Karpas-422 (cell line): ENCODE data around the gene ZNF331. TPM values are rescaled to one million over a fixed set of nuclear protein-coding genes. Genes with fewer than 3 reads are reported as not detected.

Experiments used
- DNase-seq: peaks from one replicate; pipeline ENCODE4 v3.0.0-alpha.2; 2015
- H2AFZ ChIP-seq: fragments of 200-600 bp; sonication (generic); 2 replicates; pipeline ENCODE4 v1.6.1; 2014; ENCODE audit warnings: antibody characterized with exemption, low read length, mixed read lengths
- H3K27ac ChIP-seq: fragments of 200-600 bp; sonication (generic); 2 replicates; pipeline ENCODE4 v1.5.1; 2014; ENCODE audit warnings: mild to moderate bottlenecking, low read length, moderate library complexity
- H3K27me3 ChIP-seq: fragments of 200-600 bp; sonication (generic); 2 replicates; pipeline ENCODE4 v1.6.1; 2014; ENCODE audit warnings: low read length, mixed read lengths
- H3K36me3 ChIP-seq: fragments of 200-600 bp; sonication (generic); 2 replicates; pipeline ENCODE4 v1.6.1; 2014; ENCODE audit warnings: low read length, mixed read lengths; ENCODE audit not compliant: insufficient read depth
- H3K4me1 ChIP-seq: fragments of 200-600 bp; sonication (generic); 2 replicates; pipeline ENCODE4 v1.6.1; 2014; ENCODE audit warnings: mild to moderate bottlenecking, low read length, mixed read lengths
- H3K4me2 ChIP-seq: fragments of 200-600 bp; sonication (generic); 2 replicates; pipeline ENCODE4 v1.6.1; 2014; ENCODE audit warnings: low read length, low read depth, mild to moderate bottlenecking; ENCODE audit not compliant: poor library complexity, severe bottlenecking
- H3K4me3 ChIP-seq: fragments of 200-600 bp; sonication (generic); 2 replicates; pipeline ENCODE4 v1.5.1; 2014; ENCODE audit warnings: mild to moderate bottlenecking, antibody characterized with exemption, low read length, mixed read lengths
- H3K79me2 ChIP-seq: fragments of 200-600 bp; sonication (generic); 2 replicates; pipeline ENCODE4 v1.6.1; 2014; ENCODE audit warnings: mild to moderate bottlenecking, low read length, mixed read lengths
- H3K9ac ChIP-seq: fragments of 200-600 bp; sonication (generic); 2 replicates; pipeline ENCODE4 v1.6.0; 2014; ENCODE audit warnings: low read length
- H3K9me2 ChIP-seq: fragments of 200-600 bp; sonication (generic), shearing (Covaris generic); replicated peaks from 2 replicates; pipeline ENCODE4 v1.6.0; 2014; ENCODE audit warnings: mild to moderate bottlenecking, low read length, moderate library complexity; ENCODE audit not compliant: insufficient read depth
- H3K9me3 ChIP-seq: fragments of 300-700, 200-600 bp; sonication (generic); 2 replicates; pipeline ENCODE4 v1.6.1; 2014; ENCODE audit warnings: low read length, mixed read lengths
- H4K20me1 ChIP-seq: fragments of 200-600 bp; sonication (generic); 2 replicates; pipeline ENCODE4 v1.6.1; 2014; ENCODE audit warnings: mild to moderate bottlenecking, antibody characterized with exemption, low read length, low read depth; ENCODE audit not compliant: insufficient read depth
- total RNA-seq: library from RNA; depleted of rRNA; stranded (reverse); fragments of >200 nt; shearing (Covaris generic); gene quantifications from 2 replicates; pipeline ENCODE4 v1.2.3, GENCODE V29; 2014; ENCODE audit warnings: low replicate concordance

ZNF331 gene
- total RNA-seq, 1 experiment from 2014 or later = 21.7 TPM

DNA sequence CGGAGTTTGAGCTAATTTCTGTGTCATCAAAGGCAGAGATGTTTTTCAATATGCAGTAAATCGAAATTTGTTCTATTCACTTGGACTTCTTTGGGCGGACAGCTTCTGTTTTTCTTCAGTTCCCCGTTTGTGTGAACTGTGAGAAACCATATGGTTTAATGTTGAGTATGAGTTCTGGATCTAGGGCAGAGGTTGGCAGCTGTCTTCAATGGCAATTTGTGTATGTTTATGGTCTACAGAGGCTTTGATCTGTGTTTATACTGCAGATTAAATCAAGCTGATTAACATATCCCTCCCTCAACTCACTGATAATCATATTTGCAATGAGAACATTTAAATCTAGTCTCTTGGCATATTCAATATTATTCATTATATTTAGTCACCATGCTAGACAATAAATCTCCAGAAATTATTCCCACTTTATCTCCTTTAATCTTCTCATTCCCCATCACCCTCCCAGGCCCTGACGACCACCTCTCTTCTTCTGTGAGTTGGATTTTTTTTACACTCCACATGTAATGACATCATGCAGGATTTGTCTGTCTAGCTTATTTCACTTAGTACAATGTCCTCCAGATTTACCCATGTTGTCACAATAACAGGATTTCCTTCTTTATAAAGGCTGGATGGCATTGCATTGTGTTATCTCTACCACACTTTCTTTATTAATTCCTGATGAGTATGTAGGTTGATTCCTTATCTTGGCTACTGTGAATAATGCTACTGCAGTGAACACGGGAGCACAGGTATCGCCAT, 9.0 kb downstream of the ZNF331 start:
- Histone ChIP-seq H3K79me2 (peaks cover 80% of the 10 kb centered on the region), H4K20me1 (no peaks in the 10 kb centered on the region), H3K9me2 (no peaks in the 10 kb centered on the region), H3K27ac (no peak overlapping the region), H3K4me3 (no peak overlapping the region), H2AFZ (no peak overlapping the region), H3K9ac (no peak overlapping the region), H3K9me3 (no peaks in the 10 kb centered on the region), H3K27me3 (no peaks in the 10 kb centered on the region), H3K4me2 (no peak overlapping the region), H3K36me3 (peaks cover 8% of the 10 kb centered on the region; the same call in 1 of the 2 replicates), H3K4me1 (peaks cover 9% of the 10 kb centered on the region)
- no peak for DNase-seq

DNA sequence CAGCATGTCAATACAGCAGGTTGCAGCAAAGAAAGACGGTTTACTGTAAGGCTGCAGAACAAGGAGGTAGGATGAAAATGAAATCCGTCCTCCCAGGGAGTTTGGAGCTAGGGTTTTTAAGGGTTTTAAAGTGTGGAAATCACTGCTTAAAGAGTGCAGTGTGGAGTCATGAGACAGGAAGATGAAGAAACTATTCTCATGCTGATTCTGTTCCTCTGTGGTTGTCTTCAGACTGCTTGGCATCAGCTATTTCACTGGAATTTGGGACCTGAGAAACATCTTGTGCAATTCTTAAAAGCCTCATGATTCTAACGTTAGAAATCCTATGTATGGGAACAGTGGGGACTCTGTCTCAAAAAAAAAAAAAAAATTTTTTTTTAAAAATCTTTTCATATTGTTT, 11.4 kb downstream of the ZNF331 start:
- Histone ChIP-seq H3K79me2 (peaks cover 94% of the 10 kb centered on the region), H3K4me1 (peaks cover 30% of the 10 kb centered on the region), H3K9me2 (no peaks in the 10 kb centered on the region), H3K27me3 (no peaks in the 10 kb centered on the region), H3K4me2 (no peak overlapping the region), H2AFZ (no peak overlapping the region), H3K4me3 (no peak overlapping the region), H4K20me1 (no peaks in the 10 kb centered on the region), H3K9me3 (no peaks in the 10 kb centered on the region), H3K9ac (no peak overlapping the region), H3K27ac (no peak overlapping the region), H3K36me3 (peaks cover 7% of the 10 kb centered on the region; the same call in 1 of the 2 replicates)
- DNase-seq = no peak

DNA sequence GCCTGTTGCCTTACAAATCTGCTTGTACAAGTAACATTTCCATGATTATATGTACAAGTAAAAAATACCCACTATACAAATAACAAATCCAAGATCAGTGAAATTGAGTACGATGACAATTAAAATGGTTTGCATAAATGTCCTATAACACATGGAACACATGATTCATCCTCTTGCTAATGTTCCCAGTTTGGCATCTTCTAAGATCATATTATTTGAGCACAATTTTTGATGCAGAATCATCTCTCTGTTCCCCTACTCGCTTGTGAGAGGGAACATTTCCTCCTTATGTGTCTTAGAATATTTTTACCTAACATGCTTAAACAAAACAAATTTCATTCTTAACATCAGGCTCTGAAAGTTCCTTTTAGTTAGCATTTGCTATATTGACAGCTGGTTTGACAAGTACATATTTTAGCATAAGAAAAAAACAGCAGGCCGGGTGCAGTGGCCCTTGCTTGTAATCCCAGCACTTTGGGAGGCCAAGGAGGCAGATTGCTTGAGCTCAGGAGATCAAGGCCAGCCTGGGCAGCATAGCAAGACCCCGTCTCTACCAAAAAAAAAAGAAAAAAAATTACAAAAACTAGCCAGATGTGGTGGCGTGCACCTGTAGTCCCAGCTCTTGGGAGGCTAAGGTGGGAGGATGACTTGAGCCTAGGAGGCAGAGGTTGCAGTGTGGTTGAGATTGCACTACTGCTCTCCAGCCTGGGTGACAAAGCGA, 14.2 kb downstream of the ZNF331 start:
- peaks cover 35% of the 10 kb centered on the region for H3K4me1 ChIP-seq
- H3K36me3 ChIP-seq = peaks cover 12% of the 10 kb centered on the region
- H3K4me2 ChIP-seq = peak overlapping the region; percentile 79
- no peaks in the 10 kb centered on the region for H3K27me3 ChIP-seq
- peaks cover 82% of the 10 kb centered on the region for H3K79me2 ChIP-seq
- H3K9me3 ChIP-seq = no peaks in the 10 kb centered on the region; the same call in 1 of the 2 replicates
- H3K4me3 ChIP-seq = peak overlapping the region; percentile 77
- H3K9me2 ChIP-seq = no peaks in the 10 kb centered on the region
- DNase-seq = no peak
- peak overlapping the region; percentile 59 for H3K27ac ChIP-seq
- no peak overlapping the region for H2AFZ ChIP-seq
- peak overlapping the region; percentile 82 for H3K9ac ChIP-seq
- no peaks in the 10 kb centered on the region for H4K20me1 ChIP-seq

DNA sequence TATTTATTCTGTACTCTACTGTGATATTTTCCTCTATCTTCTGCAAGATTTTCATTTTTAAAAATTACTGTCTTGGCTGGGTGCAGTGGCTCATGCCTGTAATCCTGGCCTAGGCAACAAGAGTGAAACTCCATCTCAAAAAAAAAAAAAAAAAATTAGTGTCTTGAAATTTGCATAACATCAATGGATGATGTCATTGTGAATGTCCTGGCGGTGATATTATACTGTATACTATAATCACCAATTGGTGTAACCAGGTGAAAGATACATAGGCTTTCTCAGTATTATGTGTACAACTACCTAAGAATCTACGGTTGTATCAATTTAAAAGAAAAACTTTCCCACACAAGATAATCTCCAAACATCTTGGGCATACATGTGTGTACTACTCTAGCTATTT, 15.2 kb downstream of the ZNF331 start:
- H3K9me2 ChIP-seq = no peaks in the 10 kb centered on the region
- H2AFZ ChIP-seq = no peak overlapping the region
- H3K79me2 ChIP-seq = peaks cover 81% of the 10 kb centered on the region
- peak overlapping the region; percentile 82 for H3K9ac ChIP-seq
- H3K27ac ChIP-seq = peak overlapping the region; percentile 59
- no peaks in the 10 kb centered on the region for H4K20me1 ChIP-seq
- no peaks in the 10 kb centered on the region for H3K27me3 ChIP-seq
- peak; percentile 83 for DNase-seq
- H3K4me1 ChIP-seq = peaks cover 35% of the 10 kb centered on the region
- H3K9me3 ChIP-seq = no peaks in the 10 kb centered on the region; the same call in 1 of the 2 replicates
- peak overlapping the region; percentile 77 for H3K4me3 ChIP-seq
- peak overlapping the region; percentile 79 for H3K4me2 ChIP-seq
- peaks cover 22% of the 10 kb centered on the region for H3K36me3 ChIP-seq

DNA sequence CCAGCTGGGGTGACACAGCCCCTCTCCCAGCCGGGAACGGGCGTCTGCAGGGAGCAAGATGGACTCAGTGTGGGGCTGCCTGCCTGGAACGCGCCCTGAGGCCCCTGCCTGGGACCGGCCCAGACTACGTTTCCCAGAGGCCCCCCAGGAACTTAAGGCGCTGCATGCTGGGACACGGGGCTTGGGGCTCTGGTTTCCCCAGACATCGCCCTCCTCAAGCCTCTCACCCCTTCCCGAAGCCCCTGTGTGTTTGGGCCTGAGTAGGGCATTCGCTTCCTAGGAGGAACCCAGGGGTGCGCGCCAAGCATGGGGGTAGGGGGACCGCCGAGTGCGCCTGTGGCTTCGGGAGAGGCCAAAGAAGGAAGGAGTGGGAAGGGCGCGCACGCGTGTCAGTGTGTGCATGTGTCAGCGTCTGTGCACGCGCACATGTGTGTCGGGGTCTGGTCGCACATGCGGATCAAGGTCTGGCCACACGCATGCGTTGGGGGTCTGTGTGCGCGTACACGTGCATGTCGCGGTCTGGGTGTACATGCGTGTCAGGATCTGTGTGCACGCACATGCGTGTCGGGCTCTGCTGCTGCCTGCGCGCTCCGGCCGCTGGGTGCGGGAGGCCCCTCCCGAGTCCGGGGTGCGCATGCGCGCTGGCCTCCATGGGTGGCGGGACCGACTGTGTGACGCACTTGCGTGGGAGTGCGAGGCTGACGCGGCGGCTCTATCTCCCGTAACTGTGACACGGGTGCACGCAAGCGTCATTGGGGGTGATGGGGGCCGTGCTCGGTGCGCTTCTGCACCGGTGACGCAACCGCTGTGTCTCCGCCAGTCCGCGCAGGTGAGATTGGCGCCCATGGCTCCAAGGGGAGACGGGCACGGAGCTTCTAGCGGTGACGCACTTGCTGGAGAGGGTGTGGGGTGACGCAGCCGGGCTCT, 16.2 kb downstream of the ZNF331 start:
- Histone ChIP-seq H3K27ac (peak overlapping the region; percentile 59), H3K36me3 (peaks cover 29% of the 10 kb centered on the region), H3K4me3 (peak overlapping the region; percentile 77), H3K9ac (peak overlapping the region; percentile 82), H3K4me1 (peaks cover 35% of the 10 kb centered on the region), H3K9me3 (no peaks in the 10 kb centered on the region; the same call in 1 of the 2 replicates), H3K27me3 (no peaks in the 10 kb centered on the region), H3K4me2 (peak overlapping the region; percentile 79), H3K79me2 (peaks cover 73% of the 10 kb centered on the region), H4K20me1 (no peaks in the 10 kb centered on the region), H2AFZ (peak overlapping the region; percentile 86), H3K9me2 (no peaks in the 10 kb centered on the region)
- peak; percentile 95 for DNase-seq

DNA sequence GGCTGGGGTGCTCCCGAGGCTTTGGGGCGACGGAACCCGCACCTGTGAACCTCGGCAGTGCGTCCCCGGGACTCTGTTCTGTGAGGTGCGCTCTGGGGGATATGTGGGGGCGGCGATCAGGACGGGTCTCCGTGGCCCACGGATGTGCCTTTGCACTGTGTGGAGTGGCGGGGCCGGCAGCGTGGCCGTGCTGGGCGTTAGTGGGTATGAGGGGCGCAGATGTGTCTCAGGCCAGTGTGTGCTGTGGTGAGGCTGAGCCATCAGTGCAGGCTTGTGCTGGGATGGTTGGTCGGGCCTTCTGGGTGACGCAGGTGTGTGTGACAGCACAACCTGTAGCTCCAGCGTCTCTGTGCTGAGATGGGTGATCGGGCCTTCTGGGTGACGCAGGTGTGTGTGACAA, 16.9 kb downstream of the ZNF331 start:
- H3K4me3 ChIP-seq = peak overlapping the region; percentile 77
- H4K20me1 ChIP-seq = no peaks in the 10 kb centered on the region
- peak overlapping the region; percentile 11; the same call in 1 of the 2 replicates for H3K27ac ChIP-seq
- no peak for DNase-seq
- peaks cover 35% of the 10 kb centered on the region for H3K4me1 ChIP-seq
- peaks cover 35% of the 10 kb centered on the region for H3K36me3 ChIP-seq
- peaks cover 68% of the 10 kb centered on the region for H3K79me2 ChIP-seq
- H3K9ac ChIP-seq = peak overlapping the region; percentile 82
- H3K9me3 ChIP-seq = no peaks in the 10 kb centered on the region; the same call in 1 of the 2 replicates
- H3K4me2 ChIP-seq = peak overlapping the region; percentile 79
- no peaks in the 10 kb centered on the region for H3K9me2 ChIP-seq
- H2AFZ ChIP-seq = peak overlapping the region; percentile 86; the same call in 1 of the 2 replicates
- H3K27me3 ChIP-seq = no peaks in the 10 kb centered on the region

DNA sequence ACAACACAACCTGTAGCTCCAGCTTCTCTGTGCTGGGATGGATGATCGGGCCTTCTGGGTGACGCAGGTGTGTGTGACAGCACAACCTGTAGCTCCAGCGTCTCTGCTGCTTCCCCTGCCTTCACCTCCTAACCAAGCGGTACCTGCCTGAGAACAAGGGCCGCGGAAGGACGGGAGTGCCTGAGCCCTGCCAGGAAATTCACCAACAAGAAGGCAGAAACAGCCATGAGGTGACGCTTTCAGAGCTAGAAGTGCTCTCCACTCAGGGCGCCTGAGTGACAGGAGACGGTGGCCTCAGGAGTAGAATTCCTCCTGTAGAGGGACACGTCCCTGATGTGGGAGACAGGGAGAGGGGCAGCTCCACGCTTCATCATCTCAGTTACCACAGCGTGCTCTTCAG, 17.4 kb downstream of the ZNF331 start:
- Histone ChIP-seq H3K27ac (no peak overlapping the region), H3K36me3 (peaks cover 39% of the 10 kb centered on the region), H3K27me3 (no peaks in the 10 kb centered on the region), H3K9me3 (no peaks in the 10 kb centered on the region; the same call in 1 of the 2 replicates), H3K9ac (peak overlapping the region; percentile 82; the same call in 1 of the 2 replicates), H3K4me3 (peak overlapping the region; percentile 77; the same call in 1 of the 2 replicates), H3K4me1 (peaks cover 35% of the 10 kb centered on the region), H3K9me2 (no peaks in the 10 kb centered on the region), H3K79me2 (peaks cover 68% of the 10 kb centered on the region), H2AFZ (no peak overlapping the region), H4K20me1 (no peaks in the 10 kb centered on the region), H3K4me2 (peak overlapping the region; percentile 79)
- no peak for DNase-seq
